Neural cell (in vitro differentiated cells): ENCODE data around the gene PDE4D.

Experiments used
- CTCF ChIP-seq: fragments of 450-650 bp; IDR thresholded peaks from 2 replicates; pipeline ENCODE4 v1.5.1; 2014; ENCODE audit warnings: antibody characterized with exemption, mild to moderate bottlenecking, moderate library complexity; ENCODE audit not compliant: poor library complexity, severe bottlenecking
- EP300 ChIP-seq: fragments of 450-650 bp; conservative IDR thresholded peaks from 2 replicates; pipeline ENCODE4 v1.6.1; 2014; ENCODE audit warnings: antibody characterized with exemption, mild to moderate bottlenecking, moderate library complexity; ENCODE audit not compliant: poor library complexity, severe bottlenecking
- EZH2 ChIP-seq: fragments of 200-600, 300-800 bp; shearing (Covaris generic), sonication (generic); IDR thresholded peaks from 2 replicates; pipeline ENCODE4 v1.6.1; 2014; ENCODE audit warnings: antibody characterized with exemption, low read length, borderline replicate concordance, mild to moderate bottlenecking; ENCODE audit not compliant: insufficient read depth, poor library complexity, severe bottlenecking
- POLR2AphosphoS5 ChIP-seq: IDR thresholded peaks from 2 replicates; pipeline ENCODE4 v1.6.1; 2012
- RAD21 ChIP-seq: fragments of 450-650 bp; conservative IDR thresholded peaks from 2 replicates; pipeline ENCODE4 v1.6.1; 2014; ENCODE audit warnings: antibody characterized with exemption, mild to moderate bottlenecking, moderate library complexity
- SMC3 ChIP-seq: fragments of 450-650 bp; conservative IDR thresholded peaks from 2 replicates; pipeline ENCODE4 v1.6.1; 2014; ENCODE audit warnings: antibody characterized with exemption, mild to moderate bottlenecking, moderate library complexity; ENCODE audit not compliant: poor library complexity

DNA sequence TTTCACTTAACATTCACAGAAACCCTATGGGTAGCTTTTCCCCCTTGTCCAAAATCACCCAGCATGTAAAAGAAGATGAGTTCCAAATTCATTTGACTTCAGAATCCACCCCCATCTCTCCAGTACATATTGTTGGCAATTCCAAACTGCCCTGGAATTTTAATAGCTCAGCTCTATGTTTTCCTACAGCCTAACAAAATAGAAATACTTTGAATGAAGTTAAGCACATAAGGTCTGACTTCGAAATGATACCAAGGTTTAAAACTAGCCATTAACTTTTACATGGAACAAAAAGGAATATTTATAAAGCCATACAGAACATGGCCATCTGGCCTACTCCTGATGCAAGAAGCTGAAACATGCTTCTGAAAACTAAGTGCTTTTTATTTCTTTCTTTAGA is 634.3 kb downstream of the PDE4D start:
- TF ChIP-seq CTCF (no peak), EZH2 (no peak), EP300 (no peak), POLR2AphosphoS5 (no peak), SMC3 (no peak), RAD21 (no peak)
